Measurements from ENCODE around the gene PRG3.

DNA sequence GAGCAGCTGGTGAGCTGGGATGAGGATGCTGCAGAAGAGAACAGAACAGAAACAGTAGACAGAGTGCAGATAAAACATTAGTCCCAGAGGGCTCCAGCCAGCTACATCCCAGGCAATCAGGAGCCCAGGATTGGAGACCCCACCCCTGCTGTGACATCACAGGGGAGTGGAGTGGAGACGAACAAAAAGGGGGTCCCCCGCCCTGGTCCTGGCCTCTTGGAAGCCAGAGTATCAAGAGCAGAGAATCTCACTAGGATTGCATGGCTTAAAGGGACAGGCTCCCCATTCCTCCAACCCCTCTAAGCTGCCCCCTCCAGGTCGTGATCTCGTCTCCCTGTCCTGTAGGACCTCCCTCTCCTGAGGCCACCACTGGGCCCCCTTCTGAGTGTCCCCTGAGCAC, 42.8 kb downstream of the PRG3 start, which contains the start of gene P2RX3:
- TF ChIP-seq, protein P1, sequence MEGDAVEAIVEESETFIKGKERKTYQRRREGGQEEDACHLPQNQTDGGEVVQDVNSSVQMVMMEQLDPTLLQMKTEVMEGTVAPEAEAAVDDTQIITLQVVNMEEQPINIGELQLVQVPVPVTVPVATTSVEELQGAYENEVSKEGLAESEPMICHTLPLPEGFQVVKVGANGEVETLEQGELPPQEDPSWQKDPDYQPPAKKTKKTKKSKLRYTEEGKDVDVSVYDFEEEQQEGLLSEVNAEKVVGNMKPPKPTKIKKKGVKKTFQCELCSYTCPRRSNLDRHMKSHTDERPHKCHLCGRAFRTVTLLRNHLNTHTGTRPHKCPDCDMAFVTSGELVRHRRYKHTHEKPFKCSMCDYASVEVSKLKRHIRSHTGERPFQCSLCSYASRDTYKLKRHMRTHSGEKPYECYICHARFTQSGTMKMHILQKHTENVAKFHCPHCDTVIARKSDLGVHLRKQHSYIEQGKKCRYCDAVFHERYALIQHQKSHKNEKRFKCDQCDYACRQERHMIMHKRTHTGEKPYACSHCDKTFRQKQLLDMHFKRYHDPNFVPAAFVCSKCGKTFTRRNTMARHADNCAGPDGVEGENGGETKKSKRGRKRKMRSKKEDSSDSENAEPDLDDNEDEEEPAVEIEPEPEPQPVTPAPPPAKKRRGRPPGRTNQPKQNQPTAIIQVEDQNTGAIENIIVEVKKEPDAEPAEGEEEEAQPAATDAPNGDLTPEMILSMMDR (conservative IDR thresholded peaks at IDR 0.05; ENCODE audit: low read length) = no peak
- no peak for TF ChIP-seq EZH2phosphoT487 (IDR thresholded peaks at IDR 0.05; ENCODE audit: borderline replicate concordance)
